Bronchial epithelial cell (primary cell): ENCODE measurements around the gene LRRC70. TPM values are rescaled to one million over a fixed set of nuclear protein-coding genes. Genes with fewer than 3 reads are reported as not detected.

Experiments used
- DNase-seq: peaks from one replicate; pipeline ENCODE4 v3.0.0-alpha.2; 2010; ENCODE audit warnings: low read depth
- FAIRE-seq: peaks from 2 replicates; lab custom pipeline; 2011; peaks lifted over from hg19 to GRCh38; lab: Jason Lieb, UNC
- H3K27me3 ChIP-seq: 2 replicates; pipeline ENCODE4 v1.5.1; 2011; ENCODE audit warnings: low read length; ENCODE audit not compliant: control insufficient read depth, insufficient read depth
- H3K36me3 ChIP-seq: 2 replicates; pipeline ENCODE4 v1.5.1; 2011; ENCODE audit warnings: low read length; ENCODE audit not compliant: control insufficient read depth, insufficient read depth
- H3K4me3 ChIP-seq: 2 replicates; pipeline ENCODE4 v1.5.1; 2011; ENCODE audit warnings: mild to moderate bottlenecking, low read depth, low read length, control low read depth
- total RNA-seq: library from RNA; depleted of rRNA; stranded (reverse); fragments of >200 nt; gene quantifications from 2 replicates; pipeline ENCODE4 v1.2.1, GENCODE V29; 2014
- TF ChIP-seq, protein P1 (sequence below): IDR thresholded peaks from 2 replicates; pipeline ENCODE4 v1.5.1; 2011; ENCODE audit warnings: mild to moderate bottlenecking, moderate library complexity, low read length, control low read depth, inconsistent platforms; ENCODE audit not compliant: insufficient read depth, severe bottlenecking

LRRC70 gene
- total RNA-seq, 1 donor from 2014 or later: 1.6 TPM

DNA sequence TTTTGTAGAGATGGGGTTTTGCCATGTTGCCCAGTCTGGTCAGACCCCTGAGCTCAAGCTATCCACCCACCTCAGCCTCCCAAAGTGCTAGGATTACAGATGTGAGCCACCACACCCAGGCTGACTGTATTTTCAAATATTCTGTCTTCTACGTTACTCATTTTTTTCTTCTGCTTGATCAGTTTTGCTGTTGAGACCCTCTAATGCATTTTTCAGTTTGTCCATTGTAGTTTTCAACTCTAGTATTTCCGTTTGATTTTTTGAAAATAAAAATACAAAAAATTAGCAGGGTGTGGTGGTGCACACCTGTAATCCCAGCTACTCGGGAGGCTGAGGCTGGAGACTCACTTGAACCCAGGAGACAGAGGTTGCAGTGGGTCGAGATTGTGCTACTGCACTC is 10.5 kb upstream of the LRRC70 start:
- Histone ChIP-seq H3K27me3 (no peaks in the 10 kb centered on the region), H3K4me3 (no peak overlapping the region), H3K36me3 (no peaks in the 10 kb centered on the region)
- TF ChIP-seq, protein P1, sequence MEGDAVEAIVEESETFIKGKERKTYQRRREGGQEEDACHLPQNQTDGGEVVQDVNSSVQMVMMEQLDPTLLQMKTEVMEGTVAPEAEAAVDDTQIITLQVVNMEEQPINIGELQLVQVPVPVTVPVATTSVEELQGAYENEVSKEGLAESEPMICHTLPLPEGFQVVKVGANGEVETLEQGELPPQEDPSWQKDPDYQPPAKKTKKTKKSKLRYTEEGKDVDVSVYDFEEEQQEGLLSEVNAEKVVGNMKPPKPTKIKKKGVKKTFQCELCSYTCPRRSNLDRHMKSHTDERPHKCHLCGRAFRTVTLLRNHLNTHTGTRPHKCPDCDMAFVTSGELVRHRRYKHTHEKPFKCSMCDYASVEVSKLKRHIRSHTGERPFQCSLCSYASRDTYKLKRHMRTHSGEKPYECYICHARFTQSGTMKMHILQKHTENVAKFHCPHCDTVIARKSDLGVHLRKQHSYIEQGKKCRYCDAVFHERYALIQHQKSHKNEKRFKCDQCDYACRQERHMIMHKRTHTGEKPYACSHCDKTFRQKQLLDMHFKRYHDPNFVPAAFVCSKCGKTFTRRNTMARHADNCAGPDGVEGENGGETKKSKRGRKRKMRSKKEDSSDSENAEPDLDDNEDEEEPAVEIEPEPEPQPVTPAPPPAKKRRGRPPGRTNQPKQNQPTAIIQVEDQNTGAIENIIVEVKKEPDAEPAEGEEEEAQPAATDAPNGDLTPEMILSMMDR: no peak
- FAIRE-seq (no peak), DNase-seq (no peak)

GRCh38 chr5:62568800-62569432 is 9.7 kb upstream of the LRRC70 start:
- DNase-seq: no peak
- no peak for FAIRE-seq

DNA sequence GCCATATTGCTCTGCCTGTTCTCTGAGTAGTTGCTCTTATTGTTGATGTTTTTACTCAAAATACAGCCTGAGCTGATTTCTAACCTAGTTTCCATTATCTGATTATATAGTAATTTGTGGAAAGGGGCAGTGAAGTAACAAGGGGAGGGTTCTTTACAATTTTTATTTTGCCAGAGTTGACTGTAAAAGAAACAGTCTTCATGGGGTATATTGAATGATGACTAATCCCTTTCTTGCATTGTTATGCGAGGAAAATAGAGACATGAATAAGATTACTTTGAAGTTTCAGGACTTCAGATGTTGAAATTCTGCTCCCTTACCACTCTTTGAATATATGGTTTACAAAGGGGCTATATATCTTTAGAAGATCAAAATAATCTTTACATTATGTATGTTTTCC is 9.1 kb upstream of the LRRC70 start:
- H3K4me3 ChIP-seq: no peak overlapping the region
- TF ChIP-seq, protein P1: no peak
- FAIRE-seq: no peak
- no peaks in the 10 kb centered on the region for H3K27me3 ChIP-seq
- H3K36me3 ChIP-seq: no peaks in the 10 kb centered on the region
- DNase-seq: no peak

More at GRCh38 chr5:62568800-62569432, 9.7 kb upstream of the LRRC70 start:
- no peaks in the 10 kb centered on the region for H3K36me3 ChIP-seq
- no peaks in the 10 kb centered on the region for H3K27me3 ChIP-seq
- H3K4me3 ChIP-seq: no peak overlapping the region
- TF ChIP-seq, protein P1: no peak

DNA sequence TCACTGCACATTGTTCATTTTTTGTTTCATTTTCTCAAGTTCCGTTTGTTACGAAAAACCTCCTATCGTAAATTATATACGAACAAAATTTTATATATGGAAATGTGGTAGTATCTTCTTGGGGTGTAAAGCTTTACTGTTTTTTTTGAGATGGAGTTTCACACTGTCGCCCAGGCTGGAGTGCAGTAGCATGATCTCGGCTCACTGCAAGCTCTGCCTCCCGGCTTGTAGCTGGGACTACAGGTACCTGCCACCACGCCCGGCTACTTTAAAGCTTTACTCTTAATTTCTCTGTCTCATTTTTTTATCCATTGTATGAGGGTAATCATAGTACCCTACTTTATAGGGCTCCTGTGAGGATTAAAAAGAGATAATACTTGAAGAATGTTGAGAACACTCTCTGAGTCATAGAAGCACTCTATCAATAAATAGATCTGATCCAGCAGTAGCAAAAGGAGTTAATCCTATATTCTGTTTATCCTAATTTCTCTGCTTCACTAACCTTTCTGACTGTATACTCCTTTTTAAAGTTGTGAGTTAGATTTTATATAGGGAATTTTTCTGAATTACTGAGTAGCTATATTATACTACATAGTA is 5.6 kb upstream of the LRRC70 start:
- H3K36me3 ChIP-seq: no peaks in the 10 kb centered on the region
- DNase-seq: no peak
- H3K4me3 ChIP-seq: no peak overlapping the region
- no peaks in the 10 kb centered on the region for H3K27me3 ChIP-seq
- FAIRE-seq: no peak
- TF ChIP-seq, protein P1: no peak

- no peak for FAIRE-seq
- Histone ChIP-seq H3K27me3 (no peaks in the 10 kb centered on the region), H3K4me3 (no peak overlapping the region), H3K36me3 (no peaks in the 10 kb centered on the region)
- TF ChIP-seq, protein P1: no peak
- no peak for DNase-seq
These were observed 4.0 kb upstream of the LRRC70 start for GRCh38 chr5:62574599-62574998.

GRCh38 chr5:62575066-62575465 is 3.6 kb upstream of the LRRC70 start:
- no peaks in the 10 kb centered on the region for H3K27me3 ChIP-seq
- FAIRE-seq (no peak), DNase-seq (no peak)
- no peak overlapping the region for H3K4me3 ChIP-seq
- H3K36me3 ChIP-seq: no peaks in the 10 kb centered on the region
- TF ChIP-seq, protein P1: no peak
